Esophagus muscularis mucosa (tissue), 4 donors: ENCODE data around the gene EBF3. TPM values are rescaled to one million over a fixed set of nuclear protein-coding genes. Genes with fewer than 3 reads are reported as not detected.
A peak's percentile ranks its signal among the peaks of the same experiment; 100 is the strongest.

ENCODE experiments used
- DNase-seq: peaks from one replicate; pipeline ENCODE4 v3.0.0-alpha.2; 2017; ENCODE audit errors: extremely low spot score
- H3K27ac ChIP-seq, 4 donors: fragments of 200-600 bp; sonication (generic); replicated peaks in 1 of 4; 1 replicate in 3 of 4; 2 replicates in 1 of 4; pipeline ENCODE4 v1.5.1; 2016 to 2019; ENCODE audit warnings: mild to moderate bottlenecking in 1 of 4
- H3K27me3 ChIP-seq, 4 donors: fragments of 200-600 bp; sonication (generic); one replicate each; pipeline versions ENCODE4 v1.5.1 to v1.6.0; 2016 to 2019
- H3K36me3 ChIP-seq, 4 donors: fragments of 200-600 bp; sonication (generic); one replicate each; pipeline ENCODE4 v1.5.1; 2016 to 2019
- H3K4me1 ChIP-seq, 4 donors: fragments of 200-600 bp; sonication (generic); one replicate each; pipeline ENCODE4 v1.5.1; 2016 to 2019
- H3K4me3 ChIP-seq, 4 donors: fragments of 200-600 bp; sonication (generic); 1 replicate in 2 of 4; 2 replicates in 2 of 4; pipeline ENCODE4 v1.5.1; 2016 to 2019; ENCODE audit warnings: mild to moderate bottlenecking in 4 of 4, moderate library complexity in 1 of 4
- H3K9me3 ChIP-seq, 4 donors: fragments of 200-600 bp; sonication (generic); 1 replicate in 3 of 4; 2 replicates in 1 of 4; pipeline ENCODE4 v1.5.1; 2016 to 2019
- CTCF ChIP-seq, 3 experiments: fragments of 200-600 bp in 2 of 3; fragments of 450-650 bp in 1 of 3; sonication (generic) in 2 of 3; IDR thresholded peaks; one replicate each; pipeline ENCODE4 v1.5.1; 2017 to 2019; ENCODE audit warnings: antibody characterized with exemption in 3 of 3, mild to moderate bottlenecking in 2 of 3, moderate library complexity in 1 of 3
- EP300 ChIP-seq: sonication (generic); formaldehyde crosslinking; IDR thresholded peaks from one replicate; pipeline ENCODE4 v1.6.1; 2017; ENCODE audit warnings: antibody characterized with exemption
- POLR2A ChIP-seq: fragments of 450-650 bp; IDR thresholded peaks from one replicate; pipeline ENCODE4 v1.6.1; 2017; ENCODE audit warnings: antibody characterized with exemption, moderate library complexity, mild to moderate bottlenecking, low read depth
- POLR2AphosphoS5 ChIP-seq, 2 donors: sonication (generic); formaldehyde crosslinking; IDR thresholded peaks; one replicate each; pipeline ENCODE4 v1.6.1; 2017; ENCODE audit warnings: antibody characterized with exemption in 2 of 2
- WGBS: methylation state at CpG from one replicate; pipeline ENCODE4 v1.1.5; 2018; 5-methylcytosine and 5-hydroxymethylcytosine counted together
- intact Hi-C: fragments of 100-400 bp; cut with DNase I; formaldehyde crosslinking; loops from one replicate; pipeline ENCODE4 v1.15.1; 2023
- total RNA-seq, 4 donors: library from RNA; depleted of rRNA; stranded (reverse); fragments of >200 nt; gene quantifications; one replicate each; pipeline versions ENCODE4 v1.1.0 to v1.2.1, GENCODE V29; 2016

Gene EBF3
- total RNA-seq, 4 donors from 2014 or later = 2.9 to 7.3 (median 5.2) TPM

DNA sequence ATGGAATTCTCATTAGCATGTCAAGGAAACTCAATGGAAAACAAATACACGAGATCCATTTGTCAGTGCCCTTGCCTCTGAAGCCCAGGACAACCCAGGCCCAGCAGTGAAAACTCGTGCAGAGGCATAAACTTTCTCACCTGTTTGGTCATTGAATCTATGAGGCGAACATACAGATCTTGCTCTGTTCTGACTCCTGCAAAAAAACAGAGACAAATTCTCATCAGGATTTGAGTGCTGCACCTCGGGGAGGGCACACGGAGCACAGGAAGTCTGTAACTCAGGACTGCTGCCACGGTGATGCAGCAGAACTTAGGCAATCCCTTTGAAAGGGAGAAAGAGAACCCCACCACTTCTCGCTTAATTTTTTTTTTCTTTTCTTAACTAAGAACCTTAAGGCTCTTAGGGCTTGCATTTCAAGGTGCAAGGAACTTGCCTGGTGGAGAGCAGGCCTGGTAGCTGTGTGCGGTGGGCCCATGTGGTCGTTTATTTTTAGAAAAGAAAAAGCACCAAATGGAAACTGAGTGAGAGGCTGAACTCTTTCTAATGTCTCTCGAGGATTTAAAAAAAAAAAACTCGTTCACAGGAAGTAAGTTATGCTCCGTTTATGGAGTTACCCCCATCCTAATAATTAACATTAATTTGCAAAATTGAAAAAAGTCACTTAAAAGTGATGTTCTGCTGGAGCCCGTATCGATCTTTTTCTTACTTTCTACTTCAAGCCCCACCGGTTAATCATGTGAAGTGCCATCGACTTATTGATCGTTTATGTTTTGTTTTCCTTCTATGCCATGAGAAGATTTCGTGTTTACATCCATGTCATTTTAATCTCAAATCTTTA lies 1.8 kb downstream of the EBF3 start:
- intact Hi-C loops = no loop called here
- Histone ChIP-seq H3K27me3 (peaks cover 4 to 99% (median 83%) of the 10 kb centered on the region in 4 donors), H3K4me1 (peaks cover 12 to 62% (median 58%) of the 10 kb centered on the region in 4 donors), H3K4me3 (peak overlapping the region; percentile 58 to 69 (median 62)), H3K36me3 (no peaks in the 10 kb centered on the region), H3K27ac (peak overlapping the region in 3 of 4 donors; percentile 71 to 81 (median 77)), H3K9me3 (no peaks in the 10 kb centered on the region)
- DNase-seq = no peak
- WGBS = 17% methylated on average over 18 of the region's 18 CpGs
- no peak for TF ChIP-seq POLR2A
- peak; percentile 5 to 26 for TF ChIP-seq POLR2AphosphoS5 (IDR thresholded peaks at IDR 0.05)

GRCh38 chr10:129961157-129961701 lies 2.8 kb downstream of the EBF3 start:
- no peak for DNase-seq
- H3K4me3 ChIP-seq = peak overlapping the region; percentile 58 to 69 (median 62)
- no peaks in the 10 kb centered on the region for H3K36me3 ChIP-seq
- no peaks in the 10 kb centered on the region for H3K9me3 ChIP-seq
- peaks cover 4 to 99% (median 83%) of the 10 kb centered on the region in 4 donors for H3K27me3 ChIP-seq
- 22% methylated on average over 7 of the region's 7 CpGs for WGBS
- H3K27ac ChIP-seq = peak overlapping the region in 2 of 4 donors; percentile 5 to 68
- intact Hi-C loops = no loop called here
- TF ChIP-seq POLR2AphosphoS5 (IDR thresholded peaks at IDR 0.05) = no peak
- no peak for TF ChIP-seq EP300
- no peak for TF ChIP-seq POLR2A
- no peak for TF ChIP-seq CTCF (IDR thresholded peaks at IDR 0.05)
- H3K4me1 ChIP-seq = peaks cover 12 to 54% (median 53%) of the 10 kb centered on the region in 4 donors

GRCh38 chr10:129960481-129961156 lies 3.5 kb downstream of the EBF3 start:
- Histone ChIP-seq H3K27ac (peak overlapping the region; percentile 54 to 70 (median 66)), H3K4me3 (peak overlapping the region; percentile 58 to 69 (median 62)), H3K36me3 (no peaks in the 10 kb centered on the region), H3K4me1 (peaks cover 12 to 54% (median 53%) of the 10 kb centered on the region in 4 donors), H3K9me3 (no peaks in the 10 kb centered on the region), H3K27me3 (peaks cover 4 to 99% (median 80%) of the 10 kb centered on the region in 4 donors)
- no peak for TF ChIP-seq POLR2AphosphoS5 (IDR thresholded peaks at IDR 0.05)
- 15% methylated on average over 14 of the region's 14 CpGs for WGBS
- no peak for DNase-seq
- intact Hi-C loops = no loop called here

DNA sequence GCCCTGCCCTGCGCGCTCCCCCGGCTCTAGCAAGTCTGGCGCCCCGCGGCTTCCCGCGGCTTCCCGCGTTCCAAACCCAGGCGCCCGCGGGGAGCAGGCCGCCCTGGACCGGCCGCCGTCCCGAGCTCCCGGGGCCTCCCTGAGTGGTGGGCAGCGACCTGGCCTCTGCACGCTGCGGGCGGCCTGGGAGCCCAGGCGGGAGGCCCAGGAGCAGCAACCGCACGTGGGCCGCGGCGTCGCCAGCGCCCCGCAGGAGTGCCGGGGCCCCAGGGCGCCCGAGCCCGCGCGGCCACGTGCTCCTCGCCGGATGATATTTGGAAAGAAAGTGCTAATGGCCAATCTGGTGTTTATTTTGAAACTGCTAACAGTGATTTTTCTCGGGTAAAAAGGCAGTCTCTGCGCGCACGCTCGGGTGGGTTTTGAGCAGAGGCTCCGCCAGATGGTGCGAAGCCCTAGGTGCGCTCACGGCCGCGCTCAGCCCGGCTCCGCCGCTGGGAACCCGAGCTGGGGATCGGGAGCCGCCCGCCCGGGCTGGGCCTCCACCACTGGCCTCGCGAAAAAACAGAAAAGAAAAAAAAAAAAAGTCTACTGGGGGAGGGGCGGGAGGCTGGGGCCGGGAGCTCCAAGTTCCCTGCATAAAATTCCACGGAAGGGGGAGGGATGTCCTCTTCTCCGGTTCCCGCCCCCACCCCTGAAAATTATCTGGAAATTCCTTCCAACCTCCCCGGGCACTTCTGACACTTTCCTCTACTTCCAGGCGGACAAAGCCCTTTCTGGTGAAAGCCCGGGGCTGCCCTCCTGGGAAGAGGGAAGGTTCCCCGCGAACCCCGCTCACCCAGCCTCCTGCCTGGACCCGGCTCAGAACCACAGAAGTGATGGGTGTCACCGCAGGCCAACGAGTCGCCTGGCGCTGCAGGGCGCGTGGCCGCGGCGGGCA lies 4.3 kb downstream of the EBF3 start:
- WGBS = 12% methylated on average over 41 of the region's 83 CpGs
- DNase-seq = no peak
- Histone ChIP-seq H3K9me3 (no peaks in the 10 kb centered on the region), H3K27ac (peak overlapping the region; percentile 54 to 70 (median 66)), H3K27me3 (peaks cover under 1 to 99% (median 73%) of the 10 kb centered on the region in 4 donors), H3K4me3 (peak overlapping the region; percentile 58 to 69 (median 62)), H3K4me1 (peaks cover 10 to 48% (median 46%) of the 10 kb centered on the region in 4 donors), H3K36me3 (no peaks in the 10 kb centered on the region)
- no peak for TF ChIP-seq CTCF (IDR thresholded peaks at IDR 0.05)
- no peak for TF ChIP-seq EP300
- no peak for TF ChIP-seq POLR2A
- intact Hi-C loops = no loop called here
